ENCODE measurements around the gene SCAMP5.

SCAMP5 gene

GRCh38 chr15:75065467-75065850 lies 70.1 kb downstream of the SCAMP5 start:
- TF ChIP-seq ELF4 (IDR thresholded peaks at IDR 0.05) (no peak), NFRKB (IDR thresholded peaks at IDR 0.05) (no peak), TARDBP (IDR thresholded peaks at IDR 0.05) (no peak)
- ChIA-PET CTCF (interaction anchor here (0.6 to 1.3 kb wide), 2 partner anchors 27 to 161 kb away, joined by 3 to 4 read pairs; no protein-coding TSS in a partner anchor), POLR2A (interaction anchor here (1.1 kb wide), 1 partner anchor 136 kb away, joined by 5 read pairs; the partner anchor contains the start of gene C15orf39)
- DNase-seq (ENCODE audit: extremely low spot score): no peak

DNA sequence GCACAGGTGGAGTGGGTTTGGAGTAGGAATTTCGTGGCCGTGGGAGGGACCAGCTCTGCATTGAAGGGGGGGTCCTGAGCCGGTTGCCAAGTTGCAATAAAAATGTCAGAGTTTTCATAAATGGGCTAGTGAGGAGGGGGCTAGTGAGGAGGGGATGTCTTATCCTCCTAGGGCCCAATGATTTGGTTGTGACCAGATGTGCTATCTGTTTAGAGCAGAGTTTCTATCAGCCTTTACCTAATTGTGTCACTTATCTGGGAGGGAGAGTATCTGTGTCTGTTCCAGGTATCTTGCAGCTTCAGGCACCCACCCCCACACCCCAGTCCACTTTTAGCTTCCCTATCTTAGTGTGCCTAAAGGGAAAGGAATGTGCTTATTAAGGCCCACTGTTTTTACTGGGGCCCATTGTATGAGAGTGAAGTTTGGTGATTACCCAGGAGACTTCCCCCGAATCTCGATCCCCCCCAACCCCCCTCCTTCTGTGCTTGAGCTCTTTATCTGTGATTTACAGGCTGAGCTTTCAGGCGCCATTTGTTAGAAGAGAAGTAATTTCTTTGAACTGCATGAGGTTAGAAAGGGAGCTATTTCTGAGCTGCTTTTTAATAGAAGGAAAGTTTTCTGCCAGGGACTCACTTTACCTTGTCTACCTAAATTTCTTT lies 70.6 kb downstream of the SCAMP5 start:
- TF ChIP-seq FOXK2 (IDR thresholded peaks at IDR 0.05) (no peak), TARDBP (IDR thresholded peaks at IDR 0.05) (no peak), PKNOX1 (IDR thresholded peaks at IDR 0.05) (no peak), SP1 (IDR thresholded peaks at IDR 0.05) (no peak), ELF4 (IDR thresholded peaks at IDR 0.05) (no peak), ARNT (IDR thresholded peaks at IDR 0.05) (no peak), HDGF (IDR thresholded peaks at IDR 0.05; ENCODE audit: borderline replicate concordance) (no peak), FOXM1 (IDR thresholded peaks at IDR 0.05; ENCODE audit: borderline replicate concordance) (no peak), ZNF384 (IDR thresholded peaks at IDR 0.05) (no peak), NFRKB (IDR thresholded peaks at IDR 0.05) (no peak), CTBP1 (IDR thresholded peaks at IDR 0.05; ENCODE audit: borderline replicate concordance) (no peak), BHLHE40 (IDR thresholded peaks at IDR 0.05; ENCODE audit: borderline replicate concordance) (no peak), SUZ12 (IDR thresholded peaks at IDR 0.05) (no peak)
- no peak for DNase-seq (ENCODE audit: extremely low spot score)
- ChIA-PET CTCF (interaction anchor here (0.6 to 1.3 kb wide), 5 partner anchors 23 to 427 kb away, joined by 3 to 5 read pairs (median 4); no protein-coding TSS in a partner anchor), POLR2A (interaction anchor here (0.9 to 1.5 kb wide), 6 partner anchors 8 to 136 kb away, joined by 3 to 5 read pairs (median 3); partner anchors contain the start of genes C15orf39 and PPCDC)

DNA sequence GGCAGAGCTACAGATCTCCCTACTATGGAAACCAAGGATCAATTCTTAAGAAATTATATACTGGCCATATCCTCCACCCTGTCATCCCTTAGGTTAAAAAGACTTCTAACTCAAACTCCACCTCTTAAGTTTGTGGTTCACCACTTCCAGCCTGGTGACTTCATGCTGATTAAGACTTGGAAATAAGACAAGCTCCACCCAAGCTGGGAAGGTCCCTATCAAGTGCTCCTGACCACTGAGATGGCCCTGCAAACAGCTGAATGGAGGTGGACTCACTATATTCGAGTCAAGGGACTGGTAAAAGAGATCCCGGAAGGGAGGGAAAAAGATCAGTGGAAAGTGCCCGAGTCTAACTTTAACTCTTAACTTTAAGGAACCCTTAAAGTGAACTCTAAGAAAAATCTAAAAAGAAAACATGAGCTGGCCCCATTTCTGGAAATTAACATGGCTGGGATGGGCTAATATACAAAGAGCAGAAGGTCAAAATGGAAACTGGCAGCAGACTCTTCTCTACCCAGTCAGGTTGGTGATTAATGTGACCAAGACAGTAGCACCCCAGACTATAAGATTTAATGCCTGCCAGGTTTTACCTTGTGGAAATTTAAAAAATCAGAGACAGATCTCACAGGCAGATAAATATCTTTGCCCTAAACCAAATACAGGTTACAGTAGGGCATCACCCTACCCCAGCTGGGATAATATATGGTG lies 71.9 kb downstream of the SCAMP5 start:
- no peak for DNase-seq (ENCODE audit: extremely low spot score)
- TF ChIP-seq CTBP1 (IDR thresholded peaks at IDR 0.05; ENCODE audit: borderline replicate concordance) (no peak), FOXK2 (IDR thresholded peaks at IDR 0.05) (no peak), ARNT (IDR thresholded peaks at IDR 0.05) (no peak), BHLHE40 (IDR thresholded peaks at IDR 0.05; ENCODE audit: borderline replicate concordance) (no peak), SUZ12 (IDR thresholded peaks at IDR 0.05) (no peak), L3MBTL2 (conservative IDR thresholded peaks at IDR 0.05) (no peak), SP1 (IDR thresholded peaks at IDR 0.05) (no peak), TARDBP (IDR thresholded peaks at IDR 0.05) (no peak), PKNOX1 (IDR thresholded peaks at IDR 0.05) (no peak), ZNF384 (IDR thresholded peaks at IDR 0.05) (no peak), FOXA1 (IDR thresholded peaks at IDR 0.05) (no peak), FOXM1 (IDR thresholded peaks at IDR 0.05; ENCODE audit: borderline replicate concordance) (no peak), LEF1 (IDR thresholded peaks at IDR 0.05; ENCODE audit: borderline replicate concordance) (no peak), HDGF (IDR thresholded peaks at IDR 0.05; ENCODE audit: borderline replicate concordance) (no peak), ELF4 (IDR thresholded peaks at IDR 0.05) (no peak), NFRKB (IDR thresholded peaks at IDR 0.05) (no peak)
- POLR2A ChIA-PET: interaction anchor here (0.6 to 1.5 kb wide), 6 partner anchors 24 to 712 kb away, joined by 3 to 5 read pairs (median 3); partner anchors contain the start of gene C15orf39
- CTCF ChIA-PET: interaction anchor here (0.6 kb wide), 1 partner anchor 14 kb away, joined by 3 read pairs; no protein-coding TSS in a partner anchor

GRCh38 chr15:75068748-75069147 lies 73.4 kb downstream of the SCAMP5 start:
- ChIA-PET POLR2A (no interaction called here), CTCF (no interaction called here)
- TF ChIP-seq ZNF384 (IDR thresholded peaks at IDR 0.05) (no peak), SUZ12 (IDR thresholded peaks at IDR 0.05) (no peak), FOXA1 (IDR thresholded peaks at IDR 0.05) (no peak), NFRKB (IDR thresholded peaks at IDR 0.05) (no peak), LEF1 (IDR thresholded peaks at IDR 0.05; ENCODE audit: borderline replicate concordance) (no peak), BHLHE40 (IDR thresholded peaks at IDR 0.05; ENCODE audit: borderline replicate concordance) (no peak), PKNOX1 (IDR thresholded peaks at IDR 0.05) (no peak), TARDBP (IDR thresholded peaks at IDR 0.05) (no peak), FOXM1 (IDR thresholded peaks at IDR 0.05; ENCODE audit: borderline replicate concordance) (no peak), L3MBTL2 (conservative IDR thresholded peaks at IDR 0.05) (no peak), ELF4 (IDR thresholded peaks at IDR 0.05) (no peak), SP1 (IDR thresholded peaks at IDR 0.05) (no peak), FOXK2 (IDR thresholded peaks at IDR 0.05) (no peak), CTBP1 (IDR thresholded peaks at IDR 0.05; ENCODE audit: borderline replicate concordance) (no peak), ARNT (IDR thresholded peaks at IDR 0.05) (no peak)
- no peak for DNase-seq (ENCODE audit: extremely low spot score)

- no peak for DNase-seq (ENCODE audit: extremely low spot score)
Observed at GRCh38 chr15:75069301-75069925, 74.0 kb downstream of the SCAMP5 start.

More at GRCh38 chr15:75069301-75069925, 74.0 kb downstream of the SCAMP5 start:
- ChIA-PET POLR2A (no interaction called here), CTCF (no interaction called here)
- TF ChIP-seq ARNT (IDR thresholded peaks at IDR 0.05): no peak
- no peak for TF ChIP-seq BHLHE40 (IDR thresholded peaks at IDR 0.05; ENCODE audit: borderline replicate concordance)
- TF ChIP-seq FOXA1 (IDR thresholded peaks at IDR 0.05): no peak
- TF ChIP-seq HDGF (IDR thresholded peaks at IDR 0.05; ENCODE audit: borderline replicate concordance): no peak
- TF ChIP-seq ZNF384 (IDR thresholded peaks at IDR 0.05): no peak
- TF ChIP-seq SUZ12 (IDR thresholded peaks at IDR 0.05): no peak
- no peak for TF ChIP-seq TARDBP (IDR thresholded peaks at IDR 0.05)
- no peak for TF ChIP-seq FOXK2 (IDR thresholded peaks at IDR 0.05)
- no peak for TF ChIP-seq ELF4 (IDR thresholded peaks at IDR 0.05)
- TF ChIP-seq SP1 (IDR thresholded peaks at IDR 0.05): no peak
- TF ChIP-seq NFRKB (IDR thresholded peaks at IDR 0.05): no peak
